ENCODE measurements around the gene ST8SIA5.

GRCh38 chr18:46642561-46642960, 114.3 kb downstream of the ST8SIA5 start:
- TF ChIP-seq USF2 (IDR thresholded peaks at IDR 0.05; ENCODE audit: borderline replicate concordance, low read depth, low read length): no peak
- no peak for TF ChIP-seq PML (IDR thresholded peaks at IDR 0.05; ENCODE audit: low read length)
- TF ChIP-seq POLR2AphosphoS5 (IDR thresholded peaks at IDR 0.05; ENCODE audit: low read length): no peak
- no peak for TF ChIP-seq CREB1 (IDR thresholded peaks at IDR 0.05; ENCODE audit: low read depth)
- TF ChIP-seq CTCF (IDR thresholded peaks at IDR 0.05 in 2 of 3, conservative IDR thresholded peaks at IDR 0.05 in 1 of 3; ENCODE audit: control insufficient read depth in 2 of 3, extremely low read depth in 1 of 3, insufficient read depth in 1 of 3, low read depth in 3 of 3, low read length in 3 of 3): no peak
- no peak for TF ChIP-seq CBX5 (IDR thresholded peaks at IDR 0.05; ENCODE audit: low read depth)
- no peak for TF ChIP-seq TAF1 (IDR thresholded peaks at IDR 0.05; ENCODE audit: borderline replicate concordance, low read depth, low read length)
- no peak for TF ChIP-seq SPI1 (IDR thresholded peaks at IDR 0.05; ENCODE audit: borderline replicate concordance, insufficient read depth, low read depth, low read length)
- no peak for TF ChIP-seq MAX (IDR thresholded peaks at IDR 0.05; ENCODE audit: low read depth, low read length)
- TF ChIP-seq ZNF207 (IDR thresholded peaks at IDR 0.05; ENCODE audit: borderline replicate concordance): no peak
- no peak for TF ChIP-seq RELA (IDR thresholded peaks at IDR 0.05; ENCODE audit: borderline replicate concordance, partially characterized antibody)
- no peak for TF ChIP-seq SIN3A (IDR thresholded peaks at IDR 0.05; ENCODE audit: low read depth, low read length)
- no peak for TF ChIP-seq RAD21 (IDR thresholded peaks at IDR 0.05; ENCODE audit: insufficient read depth, low read depth, low read length)
- TF ChIP-seq CHD4 (IDR thresholded peaks at IDR 0.05): no peak
